GM21423 (cell line): ENCODE measurements around the gene EED.
A peak's percentile ranks its signal among the peaks of the same experiment; 100 is the strongest.
"Not testable (repeated sequence)": the region's sequence is repeated elsewhere in the genome, so short reads cannot be mapped to it uniquely, and the experiment has no call there.

Experiments used
- ATAC-seq: cut with Tn5 transposase; IDR thresholded peaks from one replicate; pipeline ENCODE4 v1.9.1; 2021; ENCODE audit warnings: mild to moderate bottlenecking, moderate library complexity; ENCODE audit not compliant: unreplicated experiment

Gene EED

GRCh38 chr11:86218125-86219084 lies 26.1 kb upstream of the EED start:
- ATAC-seq, result peak; percentile 45

DNA sequence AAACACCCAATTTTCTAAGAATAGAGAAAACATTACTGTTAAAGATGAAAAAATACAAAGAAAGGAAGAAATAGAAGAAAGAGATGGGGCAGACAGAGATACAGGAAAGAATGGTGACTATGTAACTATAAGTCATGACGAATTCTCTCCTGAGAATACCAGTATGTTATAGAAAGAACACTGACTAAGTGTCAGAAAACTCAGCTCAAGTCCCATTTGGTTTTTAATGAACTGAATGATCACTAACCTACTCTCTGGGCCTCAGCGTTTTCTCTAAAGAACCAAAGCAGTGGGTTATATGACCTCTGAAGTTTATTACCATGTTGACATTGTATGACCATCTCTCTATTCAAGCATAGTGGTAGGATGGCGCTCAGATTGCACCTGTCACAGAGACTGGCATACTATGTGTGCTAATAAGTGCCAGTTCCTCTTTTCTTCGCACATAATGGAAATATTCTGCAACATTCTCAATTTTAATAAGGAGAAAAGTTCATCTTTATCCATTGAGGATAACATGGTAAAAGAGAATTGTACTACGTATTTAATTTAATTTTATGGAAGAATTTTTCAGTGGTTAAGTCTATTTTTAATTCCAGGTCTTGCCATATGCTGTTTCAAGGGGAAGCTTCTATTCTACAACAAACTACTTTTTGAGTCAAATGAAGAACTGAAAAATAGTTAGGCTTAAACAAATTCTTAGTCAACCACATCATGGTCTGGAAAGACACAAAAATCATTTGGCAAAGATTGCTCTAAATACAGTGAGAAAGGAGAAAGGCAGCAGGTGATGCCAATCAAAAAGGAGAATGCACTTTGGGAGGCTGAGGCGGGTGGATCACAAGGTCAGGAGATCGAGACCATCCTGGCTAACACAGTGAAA lies 25.0 kb upstream of the EED start:
- peak; percentile 81 for ATAC-seq

GRCh38 chr11:86220653-86221052 lies 23.9 kb upstream of the EED start:
- no peak for ATAC-seq

DNA sequence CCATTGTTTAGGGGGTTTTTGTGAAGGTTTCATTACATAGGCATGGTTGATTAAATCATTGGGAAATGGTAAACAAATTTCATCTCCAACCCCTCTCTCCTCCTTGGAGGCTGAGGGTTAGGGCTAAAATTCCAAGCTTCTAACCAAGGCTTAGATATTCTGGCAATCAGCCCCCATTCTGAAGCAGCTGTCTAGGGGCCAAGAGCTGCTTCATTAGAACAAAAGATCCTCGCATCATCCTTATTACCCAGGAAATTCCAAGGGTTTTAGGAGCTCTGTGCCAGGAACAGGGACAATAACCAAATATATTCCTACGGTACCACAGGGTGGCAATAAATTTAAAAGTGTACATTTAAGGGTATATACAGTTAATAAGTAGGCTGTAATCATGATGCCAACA lies 22.5 kb upstream of the EED start:
- ATAC-seq, result no peak

- ATAC-seq, result not testable (repeated sequence)
These were observed 20.0 kb upstream of the EED start for GRCh38 chr11:86224575-86224974.

GRCh38 chr11:86225344-86225743 lies 19.2 kb upstream of the EED start:
- not testable (repeated sequence) for ATAC-seq

DNA sequence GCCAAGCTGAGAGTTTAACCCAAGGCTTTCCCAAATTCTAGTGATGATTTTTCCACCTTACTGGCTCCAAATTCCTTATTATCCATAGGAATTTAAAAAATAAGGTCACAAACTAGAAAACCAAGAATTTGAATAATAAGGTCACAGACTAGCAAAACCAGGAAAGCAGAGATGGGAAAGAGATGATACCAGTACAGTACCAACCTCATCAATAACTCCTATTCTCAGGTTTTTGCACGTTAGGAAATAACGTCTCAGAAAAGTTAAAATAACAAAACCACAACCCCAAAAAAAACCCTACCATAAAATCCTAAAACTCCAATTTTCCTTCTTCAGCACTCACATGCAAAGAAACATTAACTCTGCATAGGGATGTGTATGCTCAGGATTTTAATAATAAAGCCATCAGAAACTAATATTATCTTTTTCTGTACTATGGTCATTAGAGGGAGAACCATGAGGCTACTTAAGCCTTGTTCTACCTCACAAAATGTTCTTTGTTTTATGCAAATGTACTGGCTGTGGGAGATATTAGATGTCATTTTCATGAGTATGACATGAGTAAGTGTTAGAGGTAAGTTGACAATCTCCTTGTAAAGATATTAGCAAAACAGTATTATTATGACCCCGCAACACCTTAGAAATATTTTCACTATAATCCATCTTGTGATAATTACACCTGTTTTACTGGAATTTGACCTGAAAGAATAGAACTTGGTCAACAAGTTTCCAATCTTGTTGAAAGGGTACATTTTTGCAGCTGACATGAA lies 16.1 kb upstream of the EED start:
- no peak for ATAC-seq

DNA sequence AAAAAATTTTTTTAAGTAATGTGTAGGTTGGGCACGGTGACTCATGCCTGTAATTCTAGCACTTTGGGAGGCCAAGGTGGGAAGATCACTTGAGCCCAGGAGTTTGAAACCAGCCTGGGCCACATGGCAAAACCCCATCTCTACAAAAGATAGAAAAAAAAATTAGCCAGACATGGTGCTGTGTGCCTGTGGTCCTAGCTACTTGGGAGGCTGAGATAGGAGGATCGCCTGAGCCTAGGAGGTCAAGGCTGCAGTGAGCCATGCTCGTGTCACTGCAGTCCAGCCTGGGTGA lies 15.6 kb upstream of the EED start:
- not testable (repeated sequence) for ATAC-seq

DNA sequence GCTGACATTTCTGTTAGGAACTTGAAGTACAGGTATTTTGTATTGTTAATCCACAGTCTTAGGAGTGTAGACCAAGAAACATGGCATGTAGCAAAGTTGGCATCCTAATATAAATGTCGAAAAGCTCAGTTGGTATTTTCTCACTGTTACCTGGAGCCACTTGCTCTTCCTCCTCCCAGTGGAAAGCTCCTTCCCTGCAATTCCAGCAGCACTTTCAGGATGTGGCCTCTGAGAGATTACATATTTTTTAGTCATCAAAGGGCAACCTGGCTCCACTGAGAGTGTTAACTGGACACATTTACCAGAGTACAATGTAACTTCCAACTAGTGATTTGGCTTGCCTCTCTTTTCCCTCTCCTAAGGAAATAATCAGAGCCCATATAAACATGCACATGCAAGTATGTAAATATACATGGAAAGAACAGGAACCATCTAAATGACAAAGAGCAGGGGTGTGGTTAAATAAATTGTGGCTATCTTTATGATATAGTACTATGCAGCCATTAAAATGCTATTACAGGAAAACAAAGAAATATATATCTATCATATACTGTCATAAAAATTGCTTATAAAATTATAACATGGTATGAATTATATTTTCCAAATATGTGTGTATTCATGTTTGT lies 14.3 kb upstream of the EED start:
- no peak for ATAC-seq

DNA sequence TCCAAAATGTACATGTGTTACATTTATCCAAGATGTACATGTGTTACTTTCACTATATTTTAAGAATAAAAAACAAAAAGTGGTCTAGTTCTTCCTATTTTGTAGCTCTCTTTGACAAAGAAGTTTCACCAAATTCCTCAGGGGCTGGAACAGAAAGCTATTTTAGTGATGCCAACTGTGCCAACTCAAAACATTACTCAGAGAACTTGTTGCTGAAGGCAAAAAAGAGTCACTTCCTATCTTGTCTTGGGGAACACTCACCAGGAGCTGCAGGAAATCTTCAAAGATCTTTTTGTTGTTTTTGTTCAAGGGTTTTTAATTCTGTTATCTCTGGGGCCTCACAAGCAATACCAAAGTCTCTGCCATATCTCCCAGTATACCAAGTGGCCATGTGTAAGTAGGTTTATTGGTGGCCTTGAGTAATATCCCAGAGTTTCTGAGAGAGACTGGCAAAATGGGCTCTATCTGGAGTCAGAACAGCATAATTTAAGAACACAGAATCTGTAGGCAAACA lies 13.6 kb upstream of the EED start:
- no peak for ATAC-seq

GRCh38 chr11:86232556-86232955 lies 12.0 kb upstream of the EED start:
- no peak for ATAC-seq

- no peak for ATAC-seq
These were observed 9.6 kb upstream of the EED start for GRCh38 chr11:86234831-86235461.

- ATAC-seq, result no peak
These were observed 7.2 kb upstream of the EED start for GRCh38 chr11:86237267-86237804.

- ATAC-seq, result no peak
These were observed 4.4 kb upstream of the EED start for GRCh38 chr11:86240164-86240563.

DNA sequence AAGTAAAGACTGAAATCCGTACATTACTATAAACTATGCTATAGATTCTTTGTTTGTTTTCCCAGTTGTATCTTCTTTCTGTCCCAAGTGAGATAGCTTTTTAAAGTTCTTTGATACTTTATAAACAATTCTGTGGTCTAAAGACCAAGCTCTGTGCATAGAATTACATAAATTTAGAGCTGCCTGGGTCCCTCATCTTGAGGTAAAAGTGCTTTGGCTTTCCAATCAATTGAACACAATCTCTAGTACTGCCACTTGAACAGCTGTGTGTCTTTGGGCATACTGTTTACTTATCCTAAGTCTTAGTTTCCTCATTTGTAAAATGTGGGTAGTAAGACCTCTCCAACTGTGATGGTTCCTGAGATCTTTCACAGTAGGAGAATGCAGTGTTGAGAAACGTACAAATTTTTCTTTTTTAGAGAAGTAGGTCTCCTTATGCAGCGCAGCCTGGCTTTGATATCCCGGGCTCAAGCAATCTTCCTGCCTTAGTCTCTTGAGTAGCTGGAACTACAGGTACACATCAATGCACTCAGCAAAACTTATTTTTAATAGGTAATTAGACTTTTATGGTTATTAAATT lies 2.5 kb upstream of the EED start:
- ATAC-seq, result no peak

DNA sequence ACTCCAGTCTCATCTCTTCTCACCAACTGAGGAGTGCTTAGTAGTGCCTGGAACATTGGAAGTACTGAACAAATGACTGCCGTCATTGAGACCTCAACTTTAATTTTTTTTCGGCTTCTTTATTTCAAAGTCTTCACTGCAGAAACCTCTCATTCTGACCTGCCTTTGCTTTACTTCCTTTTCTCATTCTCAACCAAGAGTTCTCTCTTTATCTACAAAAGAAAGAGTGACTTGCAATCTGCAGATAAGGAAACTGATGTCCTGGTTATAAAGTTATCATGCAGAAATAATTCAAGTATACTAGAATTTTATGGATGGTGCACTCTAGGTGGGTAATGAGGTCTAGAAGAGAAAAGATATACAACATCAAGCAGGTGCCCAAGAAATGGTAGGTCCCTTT lies 1.2 kb upstream of the EED start:
- no peak for ATAC-seq

DNA sequence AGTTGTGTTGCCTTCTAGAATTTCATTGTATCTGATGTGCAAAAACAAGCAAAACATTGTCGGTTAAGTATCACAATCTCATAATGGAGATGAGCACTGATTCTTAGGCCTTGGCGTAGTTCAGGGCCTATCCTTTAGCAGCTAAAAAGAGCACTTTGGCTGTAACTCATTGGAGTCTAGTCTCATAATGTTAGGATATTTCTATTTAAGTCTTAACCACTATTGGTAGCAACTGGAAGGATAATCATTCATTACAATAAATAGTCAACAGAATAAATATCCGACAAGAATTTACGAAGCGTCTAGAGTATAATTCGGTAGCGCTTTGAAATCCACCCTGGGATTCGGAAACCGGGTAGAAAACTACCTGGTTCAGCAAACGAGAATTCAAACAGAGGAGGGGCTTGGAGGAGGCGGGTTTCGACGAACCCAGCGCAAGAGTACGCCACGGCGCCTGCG lies 461 bp upstream of the EED start:
- peak; percentile 71 for ATAC-seq

DNA sequence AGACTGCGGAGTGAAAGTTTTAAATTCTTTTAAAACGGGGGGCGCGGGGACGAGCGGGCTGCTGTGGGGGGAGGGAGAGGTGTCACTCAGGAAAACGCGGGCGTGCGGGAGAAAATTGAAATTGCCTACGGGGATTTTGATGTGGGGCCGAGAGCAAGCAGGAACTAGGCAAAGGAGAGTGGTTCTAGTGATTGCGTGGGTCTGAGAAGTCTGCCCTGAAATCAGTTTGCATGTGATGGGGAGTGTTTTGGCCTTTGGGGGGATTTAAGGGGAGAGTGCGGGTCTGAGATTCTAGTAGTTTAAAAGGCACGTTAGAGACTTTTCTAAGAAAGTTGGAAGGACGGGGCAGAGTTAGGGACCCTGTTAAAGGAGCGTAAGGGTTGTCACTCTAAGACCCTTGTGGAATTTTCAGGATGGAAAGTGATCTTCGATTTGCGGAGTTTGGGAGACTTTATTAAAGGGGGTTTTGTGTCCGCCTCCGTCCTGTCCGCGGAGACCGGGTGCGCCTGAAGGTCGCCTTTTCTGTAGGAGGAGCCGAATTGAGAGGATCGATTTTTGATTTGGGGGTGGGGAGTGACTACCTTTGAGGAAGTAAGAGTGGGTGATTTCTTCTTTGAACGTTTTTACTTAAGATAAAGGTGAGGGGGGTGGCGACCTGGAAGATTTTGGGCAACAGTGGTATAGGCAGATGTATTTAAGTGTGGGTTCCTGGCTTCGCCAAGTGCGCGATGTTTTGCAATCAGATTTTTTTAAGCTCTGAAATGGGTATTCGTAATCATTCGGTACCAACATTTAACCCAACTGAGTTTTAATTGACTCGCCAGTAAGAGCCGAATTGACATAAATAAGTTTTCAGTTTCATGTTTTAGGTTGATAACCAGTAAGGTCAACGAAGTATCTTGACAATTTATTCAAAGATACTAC lies 1.1 kb downstream of the EED start:
- peak; percentile 4 for ATAC-seq
